Measurements from ENCODE around the gene PARD3B. TPM values are rescaled to one million over a fixed set of nuclear protein-coding genes. Genes with fewer than 3 reads are reported as not detected.

Gene PARD3B
- total and polyA plus RNA-seq, 2 of the 13 experiments (the other 11 are each of a cell fraction or from before 2014, with no cell fraction given) = 0.71 to 2.3 TPM

GRCh38 chr2:205520311-205520710 is 975.0 kb downstream of the PARD3B start:
- ChIA-PET CTCF (ENCODE audit: low intra/inter-chr PET ratio, low total read pairs) (no interaction called here), POLR2A (no interaction called here)
- no peaks in the 10 kb centered on the region for H3K79me2 ChIP-seq (ENCODE audit: insufficient read depth, low read length)
- no peaks in the 10 kb centered on the region for H3K27me3 ChIP-seq (ENCODE audit: control insufficient read depth in 1 of 2, insufficient read depth in 2 of 2, low read length in 2 of 2)
- no peak overlapping the region for H2AFZ ChIP-seq (ENCODE audit: low read length)
- DNase-seq (ENCODE audit: low spot score) (no peak), ATAC-seq (no peak), FAIRE-seq (no peak)
- no peak overlapping the region for H3K4me2 ChIP-seq (ENCODE audit: low read depth, low read length)
- intact Hi-C loops (cut with micrococcal nuclease; ENCODE audit: unreplicated experiment) = no loop called here
- no peaks in the 10 kb centered on the region for H3K4me1 ChIP-seq (ENCODE audit: insufficient read depth, low read length)
- H3K27ac ChIP-seq (ENCODE audit: extremely low read length, insufficient read depth, low read length) = no peak overlapping the region
- TF ChIP-seq ELK4 (CRISPR knock-in tag; IDR thresholded peaks at IDR 0.05; ENCODE audit: borderline replicate concordance) (no peak), ZMAT3 (CRISPR knock-in tag; conservative IDR thresholded peaks at IDR 0.05) (no peak), ZNF747 (CRISPR knock-in tag; IDR thresholded peaks at IDR 0.05; ENCODE audit: borderline replicate concordance) (no peak), BCL6 (CRISPR knock-in tag; IDR thresholded peaks at IDR 0.05) (no peak), ZNF550 (CRISPR knock-in tag; IDR thresholded peaks at IDR 0.05; ENCODE audit: borderline replicate concordance) (no peak), HNRNPUL1 (IDR thresholded peaks at IDR 0.05; ENCODE audit: low read depth, low read length) (no peak), ZFX (CRISPR knock-in tag; IDR thresholded peaks at IDR 0.05; ENCODE audit: low read depth) (no peak), RELA (CRISPR knock-in tag; IDR thresholded peaks at IDR 0.05) (no peak), ZNF749 (CRISPR knock-in tag; IDR thresholded peaks at IDR 0.05; ENCODE audit: borderline replicate concordance) (no peak)
- TF ChIP-seq, protein P1, sequence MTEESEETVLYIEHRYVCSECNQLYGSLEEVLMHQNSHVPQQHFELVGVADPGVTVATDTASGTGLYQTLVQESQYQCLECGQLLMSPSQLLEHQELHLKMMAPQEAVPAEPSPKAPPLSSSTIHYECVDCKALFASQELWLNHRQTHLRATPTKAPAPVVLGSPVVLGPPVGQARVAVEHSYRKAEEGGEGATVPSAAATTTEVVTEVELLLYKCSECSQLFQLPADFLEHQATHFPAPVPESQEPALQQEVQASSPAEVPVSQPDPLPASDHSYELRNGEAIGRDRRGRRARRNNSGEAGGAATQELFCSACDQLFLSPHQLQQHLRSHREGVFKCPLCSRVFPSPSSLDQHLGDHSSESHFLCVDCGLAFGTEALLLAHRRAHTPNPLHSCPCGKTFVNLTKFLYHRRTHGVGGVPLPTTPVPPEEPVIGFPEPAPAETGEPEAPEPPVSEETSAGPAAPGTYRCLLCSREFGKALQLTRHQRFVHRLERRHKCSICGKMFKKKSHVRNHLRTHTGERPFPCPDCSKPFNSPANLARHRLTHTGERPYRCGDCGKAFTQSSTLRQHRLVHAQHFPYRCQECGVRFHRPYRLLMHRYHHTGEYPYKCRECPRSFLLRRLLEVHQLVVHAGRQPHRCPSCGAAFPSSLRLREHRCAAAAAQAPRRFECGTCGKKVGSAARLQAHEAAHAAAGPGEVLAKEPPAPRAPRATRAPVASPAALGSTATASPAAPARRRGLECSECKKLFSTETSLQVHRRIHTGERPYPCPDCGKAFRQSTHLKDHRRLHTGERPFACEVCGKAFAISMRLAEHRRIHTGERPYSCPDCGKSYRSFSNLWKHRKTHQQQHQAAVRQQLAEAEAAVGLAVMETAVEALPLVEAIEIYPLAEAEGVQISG (CRISPR knock-in tag; IDR thresholded peaks at IDR 0.05) = no peak
- TF ChIP-seq, protein P2, sequence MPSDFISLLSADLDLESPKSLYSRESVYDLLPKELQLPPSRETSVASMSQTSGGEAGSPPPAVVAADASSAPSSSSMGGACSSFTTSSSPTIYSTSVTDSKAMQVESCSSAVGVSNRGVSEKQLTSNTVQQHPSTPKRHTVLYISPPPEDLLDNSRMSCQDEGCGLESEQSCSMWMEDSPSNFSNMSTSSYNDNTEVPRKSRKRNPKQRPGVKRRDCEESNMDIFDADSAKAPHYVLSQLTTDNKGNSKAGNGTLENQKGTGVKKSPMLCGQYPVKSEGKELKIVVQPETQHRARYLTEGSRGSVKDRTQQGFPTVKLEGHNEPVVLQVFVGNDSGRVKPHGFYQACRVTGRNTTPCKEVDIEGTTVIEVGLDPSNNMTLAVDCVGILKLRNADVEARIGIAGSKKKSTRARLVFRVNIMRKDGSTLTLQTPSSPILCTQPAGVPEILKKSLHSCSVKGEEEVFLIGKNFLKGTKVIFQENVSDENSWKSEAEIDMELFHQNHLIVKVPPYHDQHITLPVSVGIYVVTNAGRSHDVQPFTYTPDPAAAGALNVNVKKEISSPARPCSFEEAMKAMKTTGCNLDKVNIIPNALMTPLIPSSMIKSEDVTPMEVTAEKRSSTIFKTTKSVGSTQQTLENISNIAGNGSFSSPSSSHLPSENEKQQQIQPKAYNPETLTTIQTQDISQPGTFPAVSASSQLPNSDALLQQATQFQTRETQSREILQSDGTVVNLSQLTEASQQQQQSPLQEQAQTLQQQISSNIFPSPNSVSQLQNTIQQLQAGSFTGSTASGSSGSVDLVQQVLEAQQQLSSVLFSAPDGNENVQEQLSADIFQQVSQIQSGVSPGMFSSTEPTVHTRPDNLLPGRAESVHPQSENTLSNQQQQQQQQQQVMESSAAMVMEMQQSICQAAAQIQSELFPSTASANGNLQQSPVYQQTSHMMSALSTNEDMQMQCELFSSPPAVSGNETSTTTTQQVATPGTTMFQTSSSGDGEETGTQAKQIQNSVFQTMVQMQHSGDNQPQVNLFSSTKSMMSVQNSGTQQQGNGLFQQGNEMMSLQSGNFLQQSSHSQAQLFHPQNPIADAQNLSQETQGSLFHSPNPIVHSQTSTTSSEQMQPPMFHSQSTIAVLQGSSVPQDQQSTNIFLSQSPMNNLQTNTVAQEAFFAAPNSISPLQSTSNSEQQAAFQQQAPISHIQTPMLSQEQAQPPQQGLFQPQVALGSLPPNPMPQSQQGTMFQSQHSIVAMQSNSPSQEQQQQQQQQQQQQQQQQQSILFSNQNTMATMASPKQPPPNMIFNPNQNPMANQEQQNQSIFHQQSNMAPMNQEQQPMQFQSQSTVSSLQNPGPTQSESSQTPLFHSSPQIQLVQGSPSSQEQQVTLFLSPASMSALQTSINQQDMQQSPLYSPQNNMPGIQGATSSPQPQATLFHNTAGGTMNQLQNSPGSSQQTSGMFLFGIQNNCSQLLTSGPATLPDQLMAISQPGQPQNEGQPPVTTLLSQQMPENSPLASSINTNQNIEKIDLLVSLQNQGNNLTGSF (CRISPR knock-in tag; IDR thresholded peaks at IDR 0.05) = no peak
- H3K36me3 ChIP-seq (replicated peaks in 1 of 2; ENCODE audit: control insufficient read depth in 1 of 2, insufficient read depth in 2 of 2, low read length in 2 of 2) = no peaks in the 10 kb centered on the region
- BruUV-seq (replicated peaks) = no TSS peak
- peaks cover 10% of the 10 kb centered on the region; the same call in 1 of the 2 replicates for H3K9me3 ChIP-seq (ENCODE audit: low read length)
- 56% methylated on average over 4 of the region's 4 CpGs for WGBS (ENCODE audit: low lambda C conversion rate)
- no peaks in the 10 kb centered on the region for H4K20me1 ChIP-seq (ENCODE audit: insufficient read depth, low read length)
- H3K4me3 ChIP-seq (replicated peaks in 1 of 3; ENCODE audit: insufficient read depth in 1 of 3, low read depth in 2 of 3, low read length in 3 of 3) = no peak overlapping the region
- H3K9ac ChIP-seq (ENCODE audit: insufficient read depth, low read depth, low read length) = no peak overlapping the region
- in situ Hi-C loops (cut with HindIII; ENCODE audit: extremely low pct_ligation_motif_present, low pct_unique_long_range_greater_than_20kb) = no loop called here

Measured in HepG2 (cell line).